Erythroblast (primary cell): ENCODE results near the gene COBL.

Source experiments
- GATA1 ChIP-seq: IDR thresholded peaks from 2 replicates; pipeline ENCODE4 v1.6.1; 2011; ENCODE audit warnings: low read depth, mild to moderate bottlenecking, control low read depth, low read length, moderate library complexity
- POLR2A ChIP-seq: IDR thresholded peaks from 2 replicates; pipeline ENCODE4 v1.6.1; 2011; ENCODE audit warnings: mild to moderate bottlenecking, low read length

GRCh38 chr7:51123322-51124019, 193.1 kb downstream of the COBL start:
- no peak for TF ChIP-seq POLR2A
- TF ChIP-seq GATA1, result no peak
